ENCODE data around the gene TIAM2.

DNA sequence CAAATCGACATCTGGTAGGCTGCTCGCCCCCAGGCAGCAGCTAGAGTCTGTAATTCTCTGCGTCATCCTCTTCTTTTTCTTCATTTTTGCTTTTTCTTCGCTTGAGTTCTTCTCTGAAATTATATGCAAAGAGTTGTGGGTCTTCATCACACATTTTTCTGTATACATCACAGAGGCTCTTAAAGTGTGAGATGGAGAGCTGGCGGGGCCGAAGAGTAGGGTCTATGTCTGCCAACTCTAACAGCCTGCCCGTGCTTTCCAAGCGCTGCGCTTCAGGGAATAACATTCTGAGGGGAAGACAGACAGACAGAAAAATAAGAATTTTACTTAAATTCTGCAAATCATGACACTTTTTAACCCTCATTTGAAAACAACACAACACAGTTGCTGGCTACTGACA is 262.7 kb downstream of the TIAM2 start:
- TF ChIP-seq, protein P1, sequence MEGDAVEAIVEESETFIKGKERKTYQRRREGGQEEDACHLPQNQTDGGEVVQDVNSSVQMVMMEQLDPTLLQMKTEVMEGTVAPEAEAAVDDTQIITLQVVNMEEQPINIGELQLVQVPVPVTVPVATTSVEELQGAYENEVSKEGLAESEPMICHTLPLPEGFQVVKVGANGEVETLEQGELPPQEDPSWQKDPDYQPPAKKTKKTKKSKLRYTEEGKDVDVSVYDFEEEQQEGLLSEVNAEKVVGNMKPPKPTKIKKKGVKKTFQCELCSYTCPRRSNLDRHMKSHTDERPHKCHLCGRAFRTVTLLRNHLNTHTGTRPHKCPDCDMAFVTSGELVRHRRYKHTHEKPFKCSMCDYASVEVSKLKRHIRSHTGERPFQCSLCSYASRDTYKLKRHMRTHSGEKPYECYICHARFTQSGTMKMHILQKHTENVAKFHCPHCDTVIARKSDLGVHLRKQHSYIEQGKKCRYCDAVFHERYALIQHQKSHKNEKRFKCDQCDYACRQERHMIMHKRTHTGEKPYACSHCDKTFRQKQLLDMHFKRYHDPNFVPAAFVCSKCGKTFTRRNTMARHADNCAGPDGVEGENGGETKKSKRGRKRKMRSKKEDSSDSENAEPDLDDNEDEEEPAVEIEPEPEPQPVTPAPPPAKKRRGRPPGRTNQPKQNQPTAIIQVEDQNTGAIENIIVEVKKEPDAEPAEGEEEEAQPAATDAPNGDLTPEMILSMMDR (IDR thresholded peaks at IDR 0.05) = no peak
- TF ChIP-seq POLR2A (IDR thresholded peaks at IDR 0.05) = no peak

Data from adrenal gland (tissue), 5 donors.